SK-N-SH (cell line): ENCODE data around the gene SLC7A1. TPM values are rescaled to one million over a fixed set of nuclear protein-coding genes. Genes with fewer than 3 reads are reported as not detected.

Experiments used
- CTCF ChIA-PET: fragments of 300-600, 350-600 bp; formaldehyde crosslinking; extraction: SDS; loops from one replicate; lab custom pipeline; 2021; lab: Yijun Ruan, JAX
- POLR2A ChIA-PET: fragments of 350-600 bp; sonication (Branson Sonifier 250); formaldehyde crosslinking; extraction: SDS; loops from one replicate; lab custom pipeline; 2020; ENCODE audit warnings: antibody characterized with exemption, inconsistent platforms; lab: Yijun Ruan, JAX
- DNase-seq: peaks from one replicate; pipeline ENCODE4 v3.0.0; 2012
- H2AFZ ChIP-seq: fragments of 200-600 bp; sonication (generic); 2 replicates; pipeline ENCODE4 v1.8.1; 2016; ENCODE audit warnings: antibody characterized with exemption, mild to moderate bottlenecking, low read depth
- H3F3A ChIP-seq: fragments of 200-600 bp; sonication (generic); replicated peaks from 2 replicates; pipeline ENCODE3; 2016; ENCODE audit warnings: antibody characterized with exemption, mild to moderate bottlenecking; ENCODE audit not compliant: insufficient read depth
- H3K27ac ChIP-seq, 2 experiments: fragments of 200-500 bp in 1 of 2; fragments of 200-600 bp in 1 of 2; sonication (Bioruptor generic) in 1 of 2; sonication (generic), shearing (Covaris generic) in 1 of 2; 2 replicates each; pipeline versions ENCODE4 v1.5.1 to v1.6.1; 2014 to 2016; ENCODE audit warnings: low read depth in 2 of 2, inconsistent platforms in 1 of 2, low read length in 1 of 2, mild to moderate bottlenecking in 1 of 2, mixed read lengths in 1 of 2
- H3K27me3 ChIP-seq: fragments of 200-600 bp; sonication (generic), shearing (Covaris generic); 2 replicates; pipeline ENCODE4 v1.6.1; 2016; ENCODE audit warnings: mixed run types; ENCODE audit not compliant: insufficient read depth
- H3K36me3 ChIP-seq, 2 experiments: fragments of 200-500 bp in 1 of 2; fragments of 200-600 bp in 1 of 2; sonication (Bioruptor generic) in 1 of 2; sonication (generic) in 1 of 2; replicated peaks in 1 of 2; 2 replicates each; pipeline versions ENCODE3 to v1.5.1; 2014 to 2016; ENCODE audit warnings: low read length in 1 of 2, mild to moderate bottlenecking in 1 of 2; ENCODE audit not compliant: insufficient read depth in 2 of 2, control insufficient read depth in 1 of 2
- H3K4me1 ChIP-seq, 2 experiments: fragments of 200-500 bp in 1 of 2; fragments of 200-600 bp in 1 of 2; sonication (Bioruptor generic) in 1 of 2; sonication (generic), shearing (Covaris generic) in 1 of 2; 2 replicates each; pipeline versions ENCODE4 v1.5.1 to v1.6.1; 2014 to 2016; ENCODE audit warnings: low read depth in 1 of 2, low read length in 1 of 2, mixed run types in 1 of 2; ENCODE audit not compliant: insufficient read depth in 2 of 2, control insufficient read depth in 1 of 2
- H3K4me2 ChIP-seq: fragments of 200-600 bp; sonication (generic), shearing (Covaris generic); 2 replicates; pipeline ENCODE4 v1.6.1; 2017; ENCODE audit warnings: mixed run types
- H3K4me3 ChIP-seq, 2 experiments: fragments of 200-500 bp in 1 of 2; fragments of 200-600 bp in 1 of 2; sonication (Bioruptor generic) in 1 of 2; sonication (generic), shearing (Covaris generic) in 1 of 2; 2 replicates each; pipeline versions ENCODE4 v1.5.1 to v1.8.1; 2014 to 2016; ENCODE audit warnings: low read depth in 2 of 2, inconsistent platforms in 1 of 2, low read length in 1 of 2, mild to moderate bottlenecking in 1 of 2, mixed read lengths in 1 of 2, moderate library complexity in 1 of 2
- H3K79me2 ChIP-seq: fragments of 200-600 bp; sonication (generic); 2 replicates; pipeline ENCODE4 v1.8.1; 2017; ENCODE audit warnings: mild to moderate bottlenecking; ENCODE audit not compliant: insufficient read depth
- H3K9ac ChIP-seq: fragments of 200-600 bp; sonication (generic); 2 replicates; pipeline ENCODE4 v1.6.1; 2017; ENCODE audit warnings: mixed run types
- H3K9me2 ChIP-seq: fragments of 200-600 bp; sonication (generic); 2 replicates; pipeline ENCODE4 v1.6.1; 2017; ENCODE audit warnings: mixed run types
- H3K9me3 ChIP-seq: fragments of 200-600 bp; sonication (generic); 2 replicates; pipeline ENCODE4 v1.6.1; 2017; ENCODE audit warnings: mixed run types, mild to moderate bottlenecking, moderate library complexity
- H4K20me1 ChIP-seq: fragments of 200-600 bp; sonication (generic); 2 replicates; pipeline ENCODE4 v1.6.1; 2017; ENCODE audit warnings: mild to moderate bottlenecking, mixed run types; ENCODE audit not compliant: insufficient read depth
- EP300 ChIP-seq, 2 experiments: IDR thresholded peaks; 2 replicates each; pipeline versions ENCODE4 v1.4.0 to v1.6.1; 2012; ENCODE audit warnings: borderline replicate concordance in 1 of 2, low read depth in 1 of 2, low read length in 1 of 2
- EZH2phosphoT487 ChIP-seq: fragments of 200-600 bp; sonication (generic); IDR thresholded peaks from 2 replicates; pipeline ENCODE4 v1.6.1; 2017; ENCODE audit warnings: low read depth, mixed run types, mild to moderate bottlenecking, antibody characterized with exemption, moderate library complexity, borderline replicate concordance
- FOSL2 ChIP-seq: IDR thresholded peaks from 2 replicates; pipeline ENCODE4 v1.4.0; 2012; ENCODE audit warnings: low read depth, mild to moderate bottlenecking, moderate library complexity, borderline replicate concordance
- FOXJ3 ChIP-seq: sonication (generic); formaldehyde crosslinking; IDR thresholded peaks from 2 replicates; pipeline ENCODE4 v1.5.1; 2020; ENCODE audit warnings: mild to moderate bottlenecking, missing genetic modification reagents
- JUND ChIP-seq: IDR thresholded peaks from 2 replicates; pipeline ENCODE4 v1.4.0; 2012
- MEF2A ChIP-seq: IDR thresholded peaks from 2 replicates; pipeline ENCODE4 v1.4.0; 2012; ENCODE audit warnings: low read depth, borderline replicate concordance
- MXI1 ChIP-seq: IDR thresholded peaks from 2 replicates; pipeline ENCODE4 v1.6.1; 2012; ENCODE audit warnings: mild to moderate bottlenecking, low read depth, low read length, improper control_type of control experiment
- POLR2AphosphoS5 ChIP-seq: IDR thresholded peaks from 2 replicates; pipeline ENCODE4 v1.6.1; 2012; ENCODE audit warnings: low read depth, low read length
- RAD21 ChIP-seq: IDR thresholded peaks from 2 replicates; pipeline ENCODE4 v1.6.1; 2012; ENCODE audit warnings: mild to moderate bottlenecking, low read length
- SIN3A ChIP-seq: IDR thresholded peaks from 2 replicates; pipeline ENCODE4 v1.6.1; 2012; ENCODE audit warnings: low read depth, mild to moderate bottlenecking, low read length, moderate library complexity, borderline replicate concordance
- SMC3 ChIP-seq: IDR thresholded peaks from 2 replicates; pipeline ENCODE4 v1.6.1; 2012; ENCODE audit warnings: low read depth, low read length, improper control_type of control experiment
- WGBS: methylation state at CpG from one replicate; pipeline ENCODE4 v1.1.6; 2017; ENCODE audit warnings: low lambda C conversion rate; 5-methylcytosine and 5-hydroxymethylcytosine counted together
- polyA plus RNA-seq, 3 experiments: library from polyadenylated mRNA; depleted of rRNA; stranded (reverse); fragments of >200 nt; gene quantifications; 2 replicates each; pipeline ENCODE4 v1.2.3, GENCODE V29; 2012
- TF ChIP-seq, protein P1 (sequence below): IDR thresholded peaks from 2 replicates; pipeline ENCODE4 v1.4.0; 2012; ENCODE audit warnings: low read depth, borderline replicate concordance
- TF ChIP-seq, protein P2 (sequence below): IDR thresholded peaks from 2 replicates; pipeline ENCODE4 v1.4.0; 2012; ENCODE audit warnings: low read depth
- TF ChIP-seq, protein P3 (sequence below): IDR thresholded peaks from 2 replicates; pipeline ENCODE4; 2012
- TF ChIP-seq, protein P4 (sequence below): fragments of 150-350 bp; IDR thresholded peaks from 2 replicates; pipeline ENCODE4 v1.6.1; 2016; ENCODE audit warnings: mild to moderate bottlenecking, low read depth, low read length

SLC7A1 gene
- polyA plus RNA-seq, 1 of the 3 experiments (the other 2 are of a cell fraction), result 14.0 TPM

DNA sequence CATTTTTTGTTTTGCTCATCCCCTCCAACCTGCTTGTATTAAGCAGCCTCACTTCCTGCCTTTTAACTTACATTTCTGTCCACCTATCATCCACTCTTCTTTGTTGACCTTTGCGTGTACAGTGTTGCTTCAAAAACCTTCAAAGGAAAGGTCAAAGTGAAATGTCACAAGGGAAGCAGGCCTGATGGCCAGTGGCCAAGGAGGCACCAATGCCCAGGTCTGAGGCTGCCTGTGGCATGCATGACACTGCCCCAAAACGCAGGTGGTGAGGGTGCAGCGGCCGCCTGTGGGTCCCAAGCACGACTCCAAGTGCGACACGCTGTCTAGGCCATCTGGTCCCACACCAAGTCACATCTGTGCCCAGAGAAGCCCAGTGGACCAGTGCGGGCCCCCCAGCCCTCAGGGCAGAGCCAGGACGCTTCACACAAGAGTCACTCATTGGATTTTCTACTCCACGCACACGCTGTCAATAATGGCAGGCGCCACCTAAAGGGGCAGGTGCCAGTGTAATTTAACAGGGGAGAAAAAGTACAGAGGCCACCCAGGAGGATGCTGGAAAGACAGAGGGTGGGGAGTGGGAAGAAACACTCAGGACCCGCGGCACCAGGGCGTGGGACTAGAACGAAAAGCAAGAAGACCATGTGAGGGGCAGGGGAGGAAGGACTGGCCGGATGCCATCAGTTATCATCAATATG is 23.5 kb downstream of the SLC7A1 start:
- Histone ChIP-seq H2AFZ (no peak overlapping the region), H3K79me2 (peaks cover 100% of the 10 kb centered on the region), H3K4me2 (no peak overlapping the region), H3K27ac (no peak overlapping the region; a peak in 1 of 4 replicates), H3F3A (peaks cover 4% of the 10 kb centered on the region), H3K27me3 (no peaks in the 10 kb centered on the region), H3K4me3 (no peak overlapping the region), H4K20me1 (peaks cover 89% of the 10 kb centered on the region), H3K36me3 (peaks cover 0 to 2% of the 10 kb centered on the region in 2 experiments), H3K4me1 (peaks cover 6 to 32% of the 10 kb centered on the region in 2 experiments; a peak in 2 of 4 replicates), H3K9ac (no peak overlapping the region)
- ChIA-PET POLR2A (no interaction called here), CTCF (interaction anchor here (0.8 to 2.8 kb wide), 2 partner anchors 9 to 64 kb away, joined by 5 to 8 read pairs; no protein-coding TSS in a partner anchor)
- 90% methylated on average over 13 of the region's 17 CpGs for WGBS
- DNase-seq, result no peak
- TF ChIP-seq POLR2AphosphoS5 (no peak), EZH2phosphoT487 (no peak), RAD21 (no peak), MXI1 (no peak), EP300 (IDR thresholded peaks at IDR 0.05; ENCODE audit: borderline replicate concordance in 1 of 2, low read depth in 1 of 2, low read length in 1 of 2) (no peak), FOXJ3 (CRISPR knock-in tag) (no peak), SIN3A (no peak), MEF2A (no peak), SMC3 (no peak), FOSL2 (no peak), JUND (no peak)
- TF ChIP-seq, protein P1, sequence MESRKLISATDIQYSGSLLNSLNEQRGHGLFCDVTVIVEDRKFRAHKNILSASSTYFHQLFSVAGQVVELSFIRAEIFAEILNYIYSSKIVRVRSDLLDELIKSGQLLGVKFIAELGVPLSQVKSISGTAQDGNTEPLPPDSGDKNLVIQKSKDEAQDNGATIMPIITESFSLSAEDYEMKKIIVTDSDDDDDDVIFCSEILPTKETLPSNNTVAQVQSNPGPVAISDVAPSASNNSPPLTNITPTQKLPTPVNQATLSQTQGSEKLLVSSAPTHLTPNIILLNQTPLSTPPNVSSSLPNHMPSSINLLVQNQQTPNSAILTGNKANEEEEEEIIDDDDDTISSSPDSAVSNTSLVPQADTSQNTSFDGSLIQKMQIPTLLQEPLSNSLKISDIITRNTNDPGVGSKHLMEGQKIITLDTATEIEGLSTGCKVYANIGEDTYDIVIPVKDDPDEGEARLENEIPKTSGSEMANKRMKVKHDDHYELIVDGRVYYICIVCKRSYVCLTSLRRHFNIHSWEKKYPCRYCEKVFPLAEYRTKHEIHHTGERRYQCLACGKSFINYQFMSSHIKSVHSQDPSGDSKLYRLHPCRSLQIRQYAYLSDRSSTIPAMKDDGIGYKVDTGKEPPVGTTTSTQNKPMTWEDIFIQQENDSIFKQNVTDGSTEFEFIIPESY, result no peak
- TF ChIP-seq, protein P2, sequence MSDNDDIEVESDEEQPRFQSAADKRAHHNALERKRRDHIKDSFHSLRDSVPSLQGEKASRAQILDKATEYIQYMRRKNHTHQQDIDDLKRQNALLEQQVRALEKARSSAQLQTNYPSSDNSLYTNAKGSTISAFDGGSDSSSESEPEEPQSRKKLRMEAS, result no peak
- TF ChIP-seq, protein P3, sequence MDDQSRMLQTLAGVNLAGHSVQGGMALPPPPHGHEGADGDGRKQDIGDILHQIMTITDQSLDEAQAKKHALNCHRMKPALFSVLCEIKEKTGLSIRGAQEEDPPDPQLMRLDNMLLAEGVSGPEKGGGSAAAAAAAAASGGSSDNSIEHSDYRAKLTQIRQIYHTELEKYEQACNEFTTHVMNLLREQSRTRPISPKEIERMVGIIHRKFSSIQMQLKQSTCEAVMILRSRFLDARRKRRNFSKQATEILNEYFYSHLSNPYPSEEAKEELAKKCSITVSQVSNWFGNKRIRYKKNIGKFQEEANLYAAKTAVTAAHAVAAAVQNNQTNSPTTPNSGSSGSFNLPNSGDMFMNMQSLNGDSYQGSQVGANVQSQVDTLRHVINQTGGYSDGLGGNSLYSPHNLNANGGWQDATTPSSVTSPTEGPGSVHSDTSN, result no peak
- TF ChIP-seq, protein P4, sequence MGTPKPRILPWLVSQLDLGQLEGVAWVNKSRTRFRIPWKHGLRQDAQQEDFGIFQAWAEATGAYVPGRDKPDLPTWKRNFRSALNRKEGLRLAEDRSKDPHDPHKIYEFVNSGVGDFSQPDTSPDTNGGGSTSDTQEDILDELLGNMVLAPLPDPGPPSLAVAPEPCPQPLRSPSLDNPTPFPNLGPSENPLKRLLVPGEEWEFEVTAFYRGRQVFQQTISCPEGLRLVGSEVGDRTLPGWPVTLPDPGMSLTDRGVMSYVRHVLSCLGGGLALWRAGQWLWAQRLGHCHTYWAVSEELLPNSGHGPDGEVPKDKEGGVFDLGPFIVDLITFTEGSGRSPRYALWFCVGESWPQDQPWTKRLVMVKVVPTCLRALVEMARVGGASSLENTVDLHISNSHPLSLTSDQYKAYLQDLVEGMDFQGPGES, result no peak
- TF ChIP-seq, all 33 proteins: peak for 0
- Histone ChIP-seq H3K9me3 (no peaks in the 10 kb centered on the region), H3K9me2 (no peaks in the 10 kb centered on the region)
